IMR-90 (cell line): Measurements from ENCODE around the gene MFAP4. TPM values are rescaled to one million over a fixed set of nuclear protein-coding genes. Genes with fewer than 3 reads are reported as not detected.

Experiments used
- ATAC-seq: fragments of 200-7000 bp; cut with Tn5 transposase; 2 replicates; pipeline ENCODE4 v1.9.1; 2020; ENCODE audit warnings: low read depth, mild to moderate bottlenecking, moderate library complexity
- BruUV-seq: library from RNA; stranded (reverse); fragments of 400-500 nt; replicated peaks from 2 replicates; lab custom pipeline; 2021; lab: Mats Ljungman, UMichigan
- CTCF ChIA-PET: fragments of 300-600 bp; formaldehyde crosslinking; extraction: SDS; loops from one replicate; lab custom pipeline; 2021; ENCODE audit warnings: antibody characterized with exemption; lab: Yijun Ruan, JAX
- POLR2A ChIA-PET: fragments of 300-600 bp; sonication (Branson Sonifier 250); formaldehyde crosslinking; loops from one replicate; lab custom pipeline; 2022; ENCODE audit warnings: antibody characterized with exemption; ENCODE audit not compliant: unreplicated experiment; lab: Charles Lee
- DNase-seq: peaks from one replicate; pipeline ENCODE4 v3.0.0; 2013
- H2AFZ ChIP-seq: replicated peaks from 2 replicates; pipeline ENCODE3; 2013; ENCODE audit warnings: low read length, mild to moderate bottlenecking; ENCODE audit not compliant: poor library complexity
- H2AK5ac ChIP-seq: 2 replicates; pipeline ENCODE4 v1.6.1; 2013; ENCODE audit warnings: low read depth, low read length, inconsistent platforms
- H2AK9ac ChIP-seq: replicated peaks from 2 replicates; pipeline ENCODE3; 2013; ENCODE audit warnings: mild to moderate bottlenecking, low read depth, low read length, moderate library complexity; ENCODE audit not compliant: poor library complexity
- H2BK120ac ChIP-seq: 2 replicates; pipeline ENCODE4 v1.6.1; 2013; ENCODE audit warnings: low read depth, low read length, inconsistent platforms
- H2BK15ac ChIP-seq: 3 replicates; pipeline ENCODE4 v1.6.1; 2013; ENCODE audit warnings: low read depth, low read length, inconsistent platforms
- H2BK20ac ChIP-seq: 2 replicates; pipeline ENCODE4 v1.6.1; 2013; ENCODE audit warnings: low read depth, mild to moderate bottlenecking, inconsistent platforms, low read length, moderate library complexity
- H2BK5ac ChIP-seq: 2 replicates; pipeline ENCODE4 v1.6.1; 2013; ENCODE audit warnings: mild to moderate bottlenecking, low read depth, low read length, inconsistent platforms; ENCODE audit not compliant: poor library complexity, severe bottlenecking
- H3K14ac ChIP-seq: replicated peaks from 2 replicates; pipeline ENCODE4 v1.6.1; 2013; ENCODE audit warnings: low read depth, low read length, inconsistent platforms
- H3K18ac ChIP-seq: 2 replicates; pipeline ENCODE4 v1.6.1; 2013; ENCODE audit warnings: low read depth, low read length, control low read depth
- H3K23ac ChIP-seq: 2 replicates; pipeline ENCODE4 v1.6.1; 2013; ENCODE audit warnings: low read depth, low read length, inconsistent platforms
- H3K27ac ChIP-seq: 2 replicates; pipeline ENCODE4 v1.5.1; 2013; ENCODE audit warnings: mild to moderate bottlenecking, control low read depth, low read length; ENCODE audit not compliant: insufficient read depth
- H3K27me3 ChIP-seq: 2 replicates; pipeline ENCODE4 v1.6.1; 2013; ENCODE audit warnings: low read length; ENCODE audit not compliant: control insufficient read depth, insufficient read depth
- H3K36me3 ChIP-seq: 2 replicates; pipeline ENCODE4 v1.6.1; 2013; ENCODE audit warnings: low read length, mixed read lengths; ENCODE audit not compliant: control insufficient read depth, insufficient read depth
- H3K4ac ChIP-seq: 2 replicates; pipeline ENCODE4 v1.6.1; 2013; ENCODE audit warnings: low read depth, low read length, inconsistent platforms
- H3K4me1 ChIP-seq: 2 replicates; pipeline ENCODE4 v1.6.1; 2013; ENCODE audit warnings: low read length, mixed read lengths; ENCODE audit not compliant: control insufficient read depth, insufficient read depth
- H3K4me2 ChIP-seq: 2 replicates; pipeline ENCODE4 v1.6.1; 2013; ENCODE audit warnings: low read depth, mild to moderate bottlenecking, control low read depth, low read length, moderate library complexity
- H3K4me3 ChIP-seq: 2 replicates; pipeline ENCODE4 v1.5.1; 2013; ENCODE audit warnings: low read depth, mild to moderate bottlenecking, control low read depth, low read length, moderate library complexity; ENCODE audit not compliant: insufficient read depth
- H3K56ac ChIP-seq: 2 replicates; pipeline ENCODE4 v1.6.1; 2013; ENCODE audit warnings: low read length, inconsistent platforms; ENCODE audit not compliant: insufficient read depth; ENCODE audit errors: extremely low read depth
- H3K79me1 ChIP-seq, 2 experiments: 2 replicates each; pipeline ENCODE4 v1.6.1; 2013; ENCODE audit warnings: low read length in 2 of 2, inconsistent platforms in 1 of 2, low read depth in 1 of 2
- H3K9ac ChIP-seq: 2 replicates; pipeline ENCODE4 v1.6.1; 2013; ENCODE audit warnings: low read depth, low read length, control low read depth
- H3K9me1 ChIP-seq: 2 replicates; pipeline ENCODE4 v1.6.1; 2013; ENCODE audit warnings: low read length, inconsistent platforms; ENCODE audit not compliant: insufficient read depth
- H3K9me3 ChIP-seq: 2 replicates; pipeline ENCODE4 v1.6.1; 2013; ENCODE audit warnings: low read length; ENCODE audit not compliant: control insufficient read depth, insufficient read depth
- H4K20me1 ChIP-seq: 2 replicates; pipeline ENCODE4 v1.6.1; 2013; ENCODE audit warnings: low read length, inconsistent platforms; ENCODE audit not compliant: insufficient read depth
- H4K5ac ChIP-seq: 2 replicates; pipeline ENCODE4 v1.6.1; 2013; ENCODE audit warnings: mild to moderate bottlenecking, low read depth, low read length, control low read depth
- H4K8ac ChIP-seq, 2 experiments: 2 replicates each; pipeline ENCODE4 v1.6.1; 2013; ENCODE audit warnings: low read depth in 2 of 2, low read length in 2 of 2, control low read depth in 1 of 2, inconsistent platforms in 1 of 2
- H4K91ac ChIP-seq: 2 replicates; pipeline ENCODE4 v1.6.1; 2013; ENCODE audit warnings: low read depth, low read length, inconsistent platforms; ENCODE audit not compliant: insufficient read depth
- BHLHE40 ChIP-seq: fragments of 150-350 bp; IDR thresholded peaks from 2 replicates; pipeline ENCODE4 v1.6.1; 2016; ENCODE audit warnings: mild to moderate bottlenecking, low read depth, low read length
- CEBPB ChIP-seq: IDR thresholded peaks from 2 replicates; pipeline ENCODE4 v1.6.1; 2012; ENCODE audit warnings: low read depth, low read length, improper control_type of control experiment
- CHD1 ChIP-seq: IDR thresholded peaks from 2 replicates; pipeline ENCODE4 v1.6.1; 2012; ENCODE audit warnings: low read depth, low read length, improper control_type of control experiment
- CTCF ChIP-seq: conservative IDR thresholded peaks from 2 replicates; pipeline ENCODE4 v1.5.1; 2012; ENCODE audit warnings: mild to moderate bottlenecking, low read depth, low read length, improper control_type of control experiment
- ELK1 ChIP-seq: fragments of 150-350 bp; IDR thresholded peaks from 2 replicates; pipeline ENCODE4 v1.6.1; 2016; ENCODE audit warnings: low read depth, mild to moderate bottlenecking, low read length, moderate library complexity, borderline replicate concordance
- FOS ChIP-seq: fragments of 150-350 bp; IDR thresholded peaks from 2 replicates; pipeline ENCODE4 v1.6.1; 2016; ENCODE audit warnings: low read depth, low read length
- MAFK ChIP-seq: IDR thresholded peaks from 2 replicates; pipeline ENCODE4 v1.6.1; 2012; ENCODE audit warnings: low read depth, low read length, improper control_type of control experiment
- MAZ ChIP-seq: IDR thresholded peaks from 2 replicates; pipeline ENCODE4 v1.6.1; 2012; ENCODE audit warnings: low read depth, mild to moderate bottlenecking, low read length, improper control_type of control experiment, moderate library complexity, borderline replicate concordance
- MXI1 ChIP-seq: IDR thresholded peaks from 2 replicates; pipeline ENCODE4 v1.6.1; 2012; ENCODE audit warnings: low read depth, mild to moderate bottlenecking, low read length, moderate library complexity, borderline replicate concordance
- POLR2A ChIP-seq: IDR thresholded peaks from 2 replicates; pipeline ENCODE4 v1.6.1; 2012; ENCODE audit warnings: mild to moderate bottlenecking, low read depth, low read length
- RAD21 ChIP-seq: IDR thresholded peaks from 2 replicates; pipeline ENCODE4 v1.6.1; 2012; ENCODE audit warnings: low read length, improper control_type of control experiment
- RFX5 ChIP-seq: IDR thresholded peaks from 2 replicates; pipeline ENCODE4 v1.8.0; 2012; ENCODE audit warnings: low read depth, mild to moderate bottlenecking, low read length, moderate library complexity
- SMC3 ChIP-seq: fragments of 150-350 bp; IDR thresholded peaks from 2 replicates; pipeline ENCODE4 v1.6.1; 2016; ENCODE audit warnings: low read depth, mild to moderate bottlenecking, antibody characterized with exemption, low read length, moderate library complexity
- USF2 ChIP-seq: fragments of 150-350 bp; IDR thresholded peaks from 2 replicates; pipeline ENCODE4 v1.6.1; 2017; ENCODE audit warnings: mild to moderate bottlenecking, antibody characterized with exemption, low read length, low read depth
- WGBS, 2 experiments: methylation state at CpG; one replicate each; pipeline versions ENCODE4 v1.1.5 to v1.1.7; 2013; ENCODE audit warnings: missing lambda C conversion rate in 2 of 2; ENCODE audit not compliant: insufficient read length in 1 of 2; ENCODE audit errors: extremely low coverage in 2 of 2; 5-methylcytosine and 5-hydroxymethylcytosine counted together
- dilution Hi-C: fragments of 300-500 bp; cut with HindIII; formaldehyde crosslinking; loops from one replicate; pipeline ENCODE4 v1.14.3; 2018; ENCODE audit warnings: low sequenced_read_pairs; ENCODE audit not compliant: unreplicated experiment
- in situ Hi-C: fragments of 300-500 bp; cut with MboI; formaldehyde crosslinking; loops from 3 replicates; pipeline ENCODE4 v1.14.3; 2019; ENCODE audit warnings: low sequenced_read_pairs, inconsistent platforms, mixed read lengths
- intact Hi-C: fragments of 100-400 bp; cut with micrococcal nuclease; formaldehyde crosslinking; loops from 2 replicates; pipeline ENCODE4 v1.10.0; 2022
- polyA plus RNA-seq, 3 experiments: library from polyadenylated mRNA; depleted of rRNA; stranded (reverse); fragments of >200 nt; gene quantifications; 2 replicates each; pipeline ENCODE4 v1.2.3, GENCODE V29; 2012; ENCODE audit warnings: low replicate concordance in 1 of 3
- total RNA-seq: library from RNA; depleted of rRNA; stranded (reverse); fragments of >200 nt; gene quantifications from 2 replicates; pipeline ENCODE4 v1.2.3, GENCODE V29; 2012

The MFAP4 gene
- total and polyA plus RNA-seq, 2 of the 4 experiments (the other 2 are of a cell fraction), result 7.0 to 71.6 TPM

- DNase-seq (peak; percentile 13), ATAC-seq (no peak)
- Histone ChIP-seq H3K9me1 (peaks cover 21% of the 10 kb centered on the region), H4K91ac (no peak overlapping the region), H3K18ac (no peak overlapping the region), H3K9ac (no peak overlapping the region), H3K4me1 (peaks cover 10% of the 10 kb centered on the region), H2BK120ac (no peak overlapping the region), H2AK9ac (no peak overlapping the region), H3K23ac (no peak overlapping the region), H3K9me3 (no peaks in the 10 kb centered on the region), H4K20me1 (peaks cover 3% of the 10 kb centered on the region; the same call in 1 of the 2 replicates), H3K36me3 (peaks cover 14% of the 10 kb centered on the region; the same call in 1 of the 2 replicates), H2AFZ (no peak overlapping the region), H2AK5ac (no peak overlapping the region), H4K8ac (no peak overlapping the region), H4K5ac (no peak overlapping the region; the same call in 1 of the 2 replicates), H2BK5ac (no peak overlapping the region), H3K27ac (no peak overlapping the region), H2BK20ac (no peak overlapping the region), H3K4me3 (no peak overlapping the region), H3K79me1 (peaks cover 0 to 8% of the 10 kb centered on the region in 2 experiments; a peak in 2 of 4 replicates), H3K27me3 (no peaks in the 10 kb centered on the region), H3K14ac (no peak overlapping the region), H3K4me2 (no peak overlapping the region), H2BK15ac (no peak overlapping the region), H3K4ac (no peak overlapping the region), H3K56ac (no peak overlapping the region)
- intact Hi-C loops, result no loop called here
- CTCF ChIA-PET, result no interaction called here
- in situ Hi-C loops, result no loop called here
- BruUV-seq, result no TSS peak
- dilution Hi-C loops, result no loop called here
- 100% methylated on average over 1 of the region's 7 CpGs; no CpG with 5 or more reads in 1 of the 2 experiments for WGBS, 2 experiments
- POLR2A ChIA-PET, result no interaction called here
- TF ChIP-seq FOS (no peak), CHD1 (no peak), BHLHE40 (no peak), MXI1 (no peak), POLR2A (no peak), MAZ (no peak), SMC3 (peak; percentile 40), USF2 (no peak), RFX5 (no peak), CEBPB (no peak), CTCF (peak; percentile 40; the same call in 1 of the 2 replicates), MAFK (no peak), RAD21 (peak; percentile 41), ELK1 (no peak)
Measured at GRCh38 chr17:19338031-19338990, 48.7 kb downstream of the MFAP4 start.
